Glomerular endothelial cell (primary cell): ENCODE data around the gene NCF4. TPM values are rescaled to one million over a fixed set of nuclear protein-coding genes. Genes with fewer than 3 reads are reported as not detected.

Source experiments
- DNase-seq: peaks from one replicate; pipeline ENCODE4 v3.0.0-alpha.2; 2011; ENCODE audit warnings: low read depth, low spot score; ENCODE audit errors: extremely low read depth
- total RNA-seq: library from RNA; depleted of rRNA; stranded (reverse); fragments of >200 nt; gene quantifications from 2 replicates; pipeline ENCODE4 v1.2.3, GENCODE V29; 2015

NCF4 gene
- total RNA-seq, 1 donor from 2014 or later, result 0.41 TPM

DNA sequence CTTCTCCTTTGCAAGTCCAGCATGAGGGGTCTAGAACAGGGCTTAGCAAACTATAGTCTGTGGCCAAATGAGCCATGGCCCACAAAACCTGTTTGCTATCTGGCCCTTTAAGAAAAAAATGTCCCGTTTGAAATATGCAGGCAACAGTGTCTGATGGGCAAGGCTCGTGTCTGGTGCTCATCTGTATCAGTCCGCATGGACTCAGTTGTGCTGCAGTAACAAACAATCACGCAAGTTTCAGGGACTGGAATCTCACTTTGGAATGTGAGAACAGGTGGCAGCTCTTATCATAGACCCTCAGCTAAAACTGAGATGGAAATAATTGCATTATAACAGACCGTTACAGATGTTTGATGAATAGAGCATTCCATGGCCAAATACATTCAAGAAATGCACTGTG lies 24.9 kb upstream of the NCF4 start:
- DNase-seq, result no peak

DNA sequence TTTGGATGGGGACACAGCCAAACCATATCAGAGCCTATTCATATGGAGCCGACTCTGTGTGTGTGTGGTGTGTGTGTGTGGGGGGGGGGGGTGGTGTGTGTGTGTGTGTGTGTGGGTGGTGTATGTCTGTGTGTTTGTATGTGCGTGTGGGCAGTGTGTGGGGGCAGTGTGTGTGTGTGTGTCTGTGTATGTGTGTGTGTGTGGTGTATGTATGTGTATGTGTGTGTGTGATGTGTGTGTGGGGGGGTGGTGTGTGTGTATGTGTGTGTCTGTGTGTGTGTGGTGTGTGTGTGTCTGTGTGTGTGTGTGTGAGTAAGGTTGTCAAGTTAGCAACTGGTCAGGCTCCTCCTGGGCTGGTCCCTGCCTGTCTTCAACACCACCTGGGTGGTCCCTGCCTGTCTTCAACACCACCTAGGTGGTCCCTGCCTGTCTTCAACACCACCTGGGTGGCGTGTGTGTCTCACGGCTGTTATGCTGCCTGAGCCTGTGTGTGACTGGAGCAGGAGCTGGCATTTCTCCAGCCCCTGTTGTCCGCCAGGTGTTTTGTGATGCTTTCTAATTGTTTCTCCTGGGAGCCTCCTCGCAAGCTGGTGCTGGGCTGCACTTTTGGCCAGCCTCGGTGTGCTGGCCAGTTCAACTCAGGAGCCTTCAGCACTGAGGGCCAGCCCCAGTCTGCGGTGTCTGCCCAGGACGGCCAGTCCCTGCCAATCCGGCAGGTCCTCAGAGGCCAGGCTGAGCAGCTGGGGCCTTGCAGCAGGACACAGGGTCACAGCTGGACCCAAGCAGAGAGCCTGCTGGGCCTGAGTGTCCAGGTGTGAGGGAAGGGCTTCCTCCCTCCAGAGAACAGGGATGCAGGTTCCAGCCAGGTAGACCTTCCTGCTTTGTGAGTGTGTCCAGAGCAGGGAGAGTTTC lies 22.4 kb upstream of the NCF4 start:
- no peak for DNase-seq

DNA sequence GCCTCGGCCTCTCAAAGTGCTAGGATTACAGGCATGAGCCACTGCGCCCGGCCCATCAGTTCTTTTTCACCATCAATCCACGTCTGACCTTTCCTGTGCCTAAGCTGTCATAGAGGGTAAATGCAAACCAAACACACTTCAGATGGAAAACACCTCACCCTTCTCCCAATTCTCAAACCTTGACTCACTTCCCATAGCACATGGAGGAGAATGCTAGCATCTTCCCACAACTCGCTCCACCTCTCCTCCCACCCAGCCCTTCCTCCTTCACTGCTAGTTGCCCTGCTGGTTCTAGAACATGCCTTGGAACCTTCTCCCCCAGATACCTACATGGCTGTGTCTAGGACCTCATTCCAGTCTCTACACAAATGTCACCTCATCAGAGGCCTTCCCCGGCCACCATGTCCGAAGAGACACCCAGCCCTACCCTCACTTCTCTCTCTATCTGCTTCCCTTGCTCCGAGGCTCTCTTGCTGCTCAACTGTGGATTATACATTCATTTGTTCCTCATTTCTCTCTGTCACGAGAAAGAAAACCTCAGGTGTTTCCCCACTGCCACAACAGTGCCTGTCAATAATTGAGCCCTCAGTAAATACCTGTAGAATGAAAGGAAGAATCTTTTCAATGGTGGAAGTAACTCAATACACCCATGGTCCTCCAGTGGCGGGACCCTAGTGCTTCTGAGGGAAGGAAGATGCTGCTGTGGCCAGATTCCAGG lies 21.3 kb upstream of the NCF4 start:
- DNase-seq, result no peak

DNA sequence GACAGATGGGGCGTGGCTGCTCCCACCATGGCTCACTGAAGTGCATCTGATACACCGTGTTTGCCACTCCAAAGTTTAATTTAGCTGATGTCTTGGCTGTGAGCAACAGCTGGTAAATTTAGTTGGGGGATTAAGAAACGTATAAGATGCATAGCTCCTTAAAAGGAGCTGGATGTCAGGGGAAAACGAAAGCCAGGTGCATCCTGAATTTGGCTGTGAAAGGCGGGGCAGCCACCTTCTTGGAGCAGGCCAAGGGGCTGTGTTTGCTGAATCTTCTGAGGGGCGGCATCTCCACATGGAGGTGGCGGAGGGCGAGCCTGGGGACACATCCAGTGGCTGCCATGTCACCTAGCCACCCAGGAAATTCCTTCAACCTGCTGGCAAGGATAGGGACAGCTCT lies 20.7 kb upstream of the NCF4 start:
- no peak for DNase-seq

DNA sequence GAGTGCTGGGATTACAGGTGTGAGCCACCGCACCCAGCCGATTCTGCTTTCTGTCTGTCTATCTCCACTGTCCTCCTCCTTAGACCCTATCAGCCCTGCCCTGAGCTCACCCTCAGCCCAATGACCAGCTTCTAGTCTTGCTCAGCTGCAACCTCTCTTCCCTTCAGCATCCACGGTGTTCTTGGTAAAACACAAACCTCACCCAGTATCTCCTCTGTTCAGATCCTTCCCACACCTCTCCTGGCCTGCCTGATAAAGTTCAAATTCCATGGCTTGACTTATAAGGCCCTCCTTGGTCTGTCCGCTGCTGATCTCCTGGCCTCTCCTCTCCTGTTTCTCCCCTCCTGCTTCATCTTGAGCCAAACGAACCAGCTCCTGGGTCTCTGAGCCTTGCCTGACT lies 14.5 kb upstream of the NCF4 start:
- DNase-seq, result no peak

DNA sequence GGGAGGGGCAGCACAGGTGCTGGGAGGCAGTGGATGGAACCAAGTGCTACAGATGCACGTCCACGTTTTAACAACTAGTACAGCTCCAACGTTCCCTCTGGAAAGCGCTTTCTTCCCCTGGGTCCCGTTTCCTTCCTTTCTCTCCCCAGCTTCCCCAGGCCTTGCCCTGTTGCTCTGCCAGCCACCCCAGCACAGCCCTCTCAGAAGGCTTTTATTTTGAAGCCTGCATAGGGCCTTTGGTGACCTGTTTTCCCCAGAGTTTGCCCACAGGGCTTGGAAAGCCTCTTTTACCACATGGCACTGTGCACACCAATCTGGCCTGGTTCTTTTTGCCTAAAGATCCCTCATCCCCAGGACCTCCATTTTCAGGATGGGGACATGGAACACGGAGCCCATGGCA lies 13.9 kb upstream of the NCF4 start:
- no peak for DNase-seq

DNA sequence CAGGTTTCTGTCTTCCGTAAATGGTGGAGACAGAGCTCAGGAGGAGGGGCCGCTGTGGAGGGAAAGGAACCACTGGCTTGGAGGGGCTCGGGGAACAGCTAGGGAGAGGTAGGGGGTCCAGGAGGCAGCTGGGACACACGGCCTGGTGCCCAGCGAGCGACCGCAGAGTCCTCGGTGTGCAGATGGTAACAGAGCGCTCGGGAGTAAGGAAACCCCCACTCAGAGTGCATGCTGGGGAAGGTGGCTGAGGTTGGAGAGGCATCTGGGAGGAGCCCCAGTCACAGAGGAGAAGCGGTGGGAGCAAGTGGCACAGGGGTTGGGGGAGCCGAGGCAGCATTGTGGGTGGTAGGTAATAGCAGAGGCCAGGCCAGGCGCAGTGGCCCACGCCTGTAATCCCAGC lies 10.8 kb upstream of the NCF4 start:
- no peak for DNase-seq

DNA sequence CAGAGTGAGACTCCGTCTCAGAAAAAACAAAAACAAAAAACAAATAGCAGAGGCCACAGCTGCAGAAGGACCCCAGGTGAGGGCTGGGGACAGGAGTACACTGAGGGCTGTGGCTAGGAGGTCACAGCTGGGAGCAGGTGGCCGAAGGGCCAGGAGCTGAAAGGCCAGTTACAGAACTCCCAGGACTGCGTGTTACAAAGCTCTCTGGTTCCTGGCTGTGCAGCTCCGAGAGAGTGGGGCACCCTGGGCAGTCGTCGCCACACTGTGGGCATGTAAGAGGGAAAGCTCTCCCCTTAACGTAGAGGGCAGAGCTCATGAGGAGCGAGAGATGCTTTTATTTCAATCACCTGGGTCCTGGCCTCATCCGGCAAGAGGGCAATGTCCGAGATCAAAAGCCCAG lies 10.1 kb upstream of the NCF4 start:
- no peak for DNase-seq

DNA sequence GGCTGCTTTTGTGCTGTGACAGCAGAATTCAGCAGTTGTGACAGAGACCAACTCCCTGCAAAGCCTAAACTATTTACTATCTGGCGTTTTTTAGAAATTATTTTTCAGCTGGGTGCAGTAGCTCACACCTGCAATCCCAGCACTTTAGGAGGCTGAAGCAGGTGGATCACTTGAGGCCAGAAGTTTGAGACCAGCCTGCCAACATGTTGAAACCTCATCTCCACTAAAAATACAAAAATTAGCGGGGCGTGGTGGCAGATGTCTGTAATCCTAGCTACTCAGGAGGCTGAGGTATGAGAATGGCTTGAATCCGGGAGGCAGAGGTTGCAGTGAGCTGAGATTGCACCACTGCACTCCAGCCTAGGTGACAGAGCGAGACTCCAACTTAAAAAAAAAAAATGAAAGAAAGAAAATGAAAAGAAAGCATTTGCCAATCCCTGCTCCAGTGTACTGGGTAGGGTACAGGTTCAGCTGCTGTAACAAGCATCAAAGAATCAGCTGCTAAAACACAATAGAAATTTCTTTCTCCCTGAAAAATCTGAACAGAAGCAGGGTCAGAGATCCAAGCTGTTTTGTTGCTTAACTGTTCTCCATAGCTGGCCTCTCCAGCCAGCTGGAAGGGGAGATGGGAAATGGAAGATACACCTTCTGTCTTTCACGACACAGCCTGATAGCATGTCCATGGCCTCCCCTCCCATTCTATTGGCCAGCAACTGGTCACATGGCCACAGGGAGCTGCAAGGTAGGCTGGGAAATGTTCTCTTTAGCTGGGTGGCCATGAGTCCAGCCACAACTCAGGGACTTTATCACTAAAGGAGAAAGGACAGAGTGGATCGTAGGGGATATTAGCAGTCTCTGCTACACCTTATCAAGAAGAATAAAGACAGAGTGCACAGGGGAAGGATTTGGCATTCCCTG lies 8.5 kb upstream of the NCF4 start:
- DNase-seq, result no peak

DNA sequence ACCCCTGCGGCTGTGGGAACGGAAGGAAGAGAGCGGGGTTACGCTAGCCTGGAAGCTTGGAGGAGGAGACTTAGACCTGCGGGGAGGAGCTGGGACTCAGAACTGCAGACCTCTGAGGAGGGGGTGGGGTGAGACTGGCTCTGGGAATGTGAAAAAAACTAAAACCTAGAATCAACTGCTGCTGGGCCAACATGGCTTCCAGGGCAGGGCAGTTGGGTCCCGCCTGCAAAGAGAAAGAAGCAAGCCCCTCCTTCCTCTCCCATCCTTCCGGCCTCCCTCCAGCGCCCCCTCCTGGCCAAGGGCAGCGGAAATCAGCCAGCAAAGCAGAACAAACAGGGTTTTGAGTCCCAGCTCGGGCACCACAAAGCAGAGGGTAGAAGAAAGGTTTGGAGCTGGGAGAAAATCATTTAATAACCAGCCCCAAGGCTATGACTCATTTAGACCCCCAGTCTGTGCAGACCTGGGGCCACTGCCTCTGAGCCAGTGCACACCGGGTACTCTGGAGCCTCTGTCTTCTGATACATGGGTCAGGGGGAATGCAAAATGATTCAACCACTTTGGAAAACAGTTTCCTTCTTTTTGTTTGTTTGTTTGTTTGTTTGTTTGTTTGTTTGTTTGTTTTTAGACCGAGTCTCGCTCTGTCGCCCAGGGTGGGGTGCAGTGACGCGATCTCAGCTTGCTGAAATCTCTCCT lies 7.3 kb upstream of the NCF4 start:
- no peak for DNase-seq

DNA sequence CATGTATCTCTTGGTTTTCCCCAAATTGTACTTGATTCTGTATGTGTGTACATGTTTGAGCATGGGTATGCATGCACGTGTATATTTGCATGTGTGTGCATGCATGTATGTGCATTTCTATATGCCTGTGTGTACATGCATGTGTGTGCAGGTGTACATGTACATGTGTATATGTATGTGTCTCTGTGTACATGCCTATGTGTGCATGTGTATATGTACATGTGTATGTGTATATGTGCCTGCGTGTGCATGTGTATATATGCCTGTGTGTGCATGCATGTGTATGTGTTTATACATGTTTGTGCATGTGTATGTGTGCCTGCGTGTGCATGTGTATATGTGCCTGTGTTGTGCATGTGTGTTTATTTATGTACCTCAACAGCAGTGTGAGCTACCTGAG lies 5.3 kb upstream of the NCF4 start:
- DNase-seq, result no peak

DNA sequence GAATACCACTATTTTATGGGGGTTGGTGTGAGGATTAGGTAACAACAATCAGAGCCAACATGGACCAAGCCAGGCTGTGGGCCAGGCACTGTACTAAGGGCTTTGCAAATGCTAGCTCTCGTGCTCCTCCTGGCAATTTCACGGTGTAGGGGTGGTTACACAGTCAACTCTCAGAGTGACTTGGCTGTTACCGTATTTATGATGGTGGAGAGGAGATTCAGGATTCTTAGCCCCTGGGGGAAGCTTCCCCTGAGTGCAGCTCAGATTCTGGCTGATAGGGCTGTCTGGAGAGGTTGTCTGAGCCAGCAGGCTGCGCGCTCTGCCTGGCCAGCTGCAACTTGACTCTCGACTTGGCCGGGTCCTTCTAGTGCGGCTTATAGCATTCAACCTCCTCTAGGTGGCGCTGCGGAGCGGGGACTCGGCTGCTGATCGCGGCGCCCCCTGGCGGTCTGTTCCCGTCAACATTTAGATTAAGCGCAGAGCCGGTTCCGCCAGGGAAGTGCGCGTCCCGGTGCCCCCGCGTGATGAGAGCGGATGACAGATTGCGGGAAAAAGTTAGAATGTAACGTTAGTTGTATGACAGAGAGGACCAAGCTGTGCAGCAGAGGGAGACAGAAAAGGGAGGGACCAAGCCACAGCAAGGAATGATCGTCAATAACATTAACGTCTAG lies 4.5 kb upstream of the NCF4 start:
- no peak for DNase-seq

DNA sequence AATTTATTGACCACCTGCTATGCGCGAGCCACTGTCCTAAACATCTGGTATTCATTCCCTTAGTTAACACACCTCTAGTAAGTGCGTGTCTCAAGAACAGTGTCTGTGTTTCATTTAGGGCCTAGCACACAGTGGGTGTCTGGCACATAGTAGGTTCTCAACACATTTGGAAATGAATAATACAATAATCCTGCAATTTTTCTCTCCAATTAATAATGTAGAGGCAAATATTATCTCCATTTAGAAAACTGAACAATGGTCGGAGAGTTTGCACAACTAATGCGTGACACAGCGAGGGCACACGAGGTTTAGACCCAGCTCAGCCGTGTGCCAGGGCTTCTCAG lies 4.0 kb upstream of the NCF4 start:
- no peak for DNase-seq

DNA sequence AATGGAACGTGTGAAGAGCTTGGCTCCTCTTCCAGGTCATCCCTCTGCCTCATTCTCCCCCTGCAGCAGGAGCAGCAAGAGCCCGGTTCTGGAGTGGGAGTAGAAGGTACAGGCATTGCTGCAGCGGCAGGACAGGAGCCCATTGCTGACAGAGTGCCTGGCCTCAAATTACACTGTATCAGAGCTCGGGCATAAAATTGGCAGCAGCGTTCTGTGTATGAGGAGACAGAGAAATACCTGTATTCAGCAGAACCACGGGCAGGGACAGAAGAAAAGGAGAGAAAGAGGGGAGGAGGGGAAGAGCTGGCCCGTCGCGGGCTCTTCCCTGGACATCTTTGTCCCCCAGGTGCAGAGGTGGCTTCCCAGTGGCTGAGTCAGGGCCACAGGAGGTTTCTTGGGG lies 2.6 kb upstream of the NCF4 start:
- DNase-seq, result no peak

DNA sequence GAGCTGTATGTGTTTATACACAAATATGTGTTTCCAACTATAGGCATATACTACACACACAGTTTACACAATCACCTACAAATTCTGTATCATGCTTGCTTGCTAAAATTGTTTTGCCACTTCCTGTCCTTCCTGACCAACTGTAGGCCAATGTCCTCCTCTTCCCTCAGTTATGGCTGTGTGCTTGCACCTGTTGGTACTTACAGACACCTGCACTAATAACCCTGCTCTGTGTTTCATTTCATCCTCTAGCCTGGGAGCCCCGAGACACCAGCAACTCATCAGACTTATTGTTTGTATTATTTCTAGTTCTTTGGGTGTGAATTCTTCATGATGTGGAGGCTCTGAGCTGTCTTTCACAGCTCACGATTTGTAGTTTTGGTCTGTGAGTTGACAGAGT lies 1.8 kb upstream of the NCF4 start:
- no peak for DNase-seq

DNA sequence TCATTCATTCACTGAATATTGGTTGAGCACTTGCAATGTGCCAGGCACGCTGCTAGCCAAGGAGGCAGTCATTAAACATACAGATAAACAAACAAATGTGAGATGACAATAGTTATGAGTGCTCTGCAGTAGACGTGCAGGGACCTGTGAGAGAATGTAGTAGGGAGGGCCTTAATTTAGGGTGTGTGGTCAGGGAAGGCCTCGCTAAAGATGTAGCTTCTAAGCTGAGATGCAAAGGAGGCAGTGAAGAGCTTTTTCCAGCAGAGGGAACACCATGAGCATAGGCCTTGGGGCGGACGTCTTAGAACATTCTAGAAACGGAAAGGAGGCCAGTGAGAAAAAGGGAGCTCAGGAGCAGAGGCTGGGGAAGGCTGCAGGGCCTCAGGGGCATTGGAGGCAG lies 789 bp upstream of the NCF4 start:
- no peak for DNase-seq

DNA sequence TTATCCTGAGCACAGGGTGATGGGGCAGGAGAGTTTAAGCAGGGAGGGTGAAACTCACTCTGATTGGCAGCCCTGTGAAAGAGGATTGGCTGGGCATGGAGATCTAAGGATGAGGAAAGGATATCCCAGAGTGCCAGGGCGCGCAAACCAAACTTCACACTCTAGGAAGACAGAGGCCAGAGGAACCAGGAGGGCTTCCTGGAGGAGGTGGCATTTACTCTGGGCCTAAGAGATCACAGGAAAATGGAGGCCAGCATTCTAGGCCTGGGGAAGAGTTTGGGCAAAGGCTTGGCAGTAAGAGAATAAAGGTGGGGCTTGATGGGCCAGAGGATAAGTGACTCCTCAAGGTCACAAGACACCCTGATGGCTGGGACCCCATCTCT lies 377 bp upstream of the NCF4 start:
- no peak for DNase-seq

DNA sequence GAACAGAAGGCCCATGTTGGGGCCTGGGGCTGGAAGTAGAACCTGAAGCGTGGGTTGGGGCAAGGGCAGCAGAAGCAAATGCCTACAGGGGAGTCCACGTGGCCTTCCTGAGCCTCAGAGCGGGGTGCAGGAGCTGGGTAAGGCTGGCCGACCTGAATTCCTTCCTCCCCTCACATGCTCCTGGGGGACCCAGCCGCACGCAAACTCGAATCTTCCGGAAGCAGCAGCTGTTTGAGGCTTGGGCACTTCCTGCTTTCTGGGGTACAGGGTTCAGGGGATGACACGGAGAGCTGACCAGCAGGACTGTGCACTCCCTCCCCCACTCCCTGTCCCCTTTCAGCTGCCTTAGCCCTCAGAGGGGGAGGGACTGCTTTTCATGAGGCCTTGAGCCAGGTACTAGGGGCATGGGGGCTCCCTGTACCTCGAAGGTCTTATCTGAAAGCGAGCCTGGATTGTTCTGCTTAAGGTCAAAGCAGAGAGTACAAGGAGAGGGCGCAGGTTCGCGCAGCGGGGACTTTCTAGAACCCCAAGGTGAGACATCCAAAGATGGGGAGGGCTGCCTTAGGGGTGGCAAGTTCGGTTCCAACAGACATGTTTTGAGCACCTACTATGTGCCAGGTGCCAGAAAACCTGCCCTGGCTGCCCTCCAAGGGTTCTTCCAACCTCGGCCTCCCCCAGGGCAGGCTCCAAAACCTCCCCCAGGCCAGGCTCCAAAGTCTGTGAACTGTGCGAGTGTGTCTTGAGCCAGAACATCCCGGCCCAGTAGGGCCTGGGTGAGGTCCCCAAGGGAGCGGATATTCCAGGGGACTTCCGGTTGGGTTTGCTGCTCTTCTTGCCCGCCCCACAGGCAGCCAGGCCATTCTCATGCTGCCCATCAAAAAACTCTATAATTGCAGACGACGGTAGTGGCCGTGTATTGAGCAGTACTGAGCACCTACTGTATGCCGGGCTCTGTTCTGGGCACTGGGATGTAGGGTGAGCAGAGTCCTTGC lies 1.7 kb downstream of the NCF4 start:
- DNase-seq, result no peak

DNA sequence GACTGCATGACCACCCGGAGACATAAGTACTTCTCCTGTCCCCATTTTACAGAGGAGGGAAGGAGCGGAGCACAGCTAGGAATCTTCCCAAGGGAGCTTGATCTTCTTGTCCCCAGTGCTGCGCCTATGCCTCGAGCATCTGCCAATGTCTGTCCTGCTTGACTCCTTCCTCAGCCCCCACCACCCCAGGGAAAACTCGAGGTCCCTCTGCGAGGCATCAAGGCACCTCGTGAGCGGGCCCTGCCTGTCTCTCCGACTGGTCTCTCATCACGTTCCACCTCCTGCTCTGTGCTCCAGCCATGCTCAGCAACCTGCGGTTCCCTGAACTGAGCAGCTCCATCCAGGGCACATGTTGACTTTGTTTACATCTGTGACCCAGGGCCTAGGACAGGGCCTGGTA lies 2.5 kb downstream of the NCF4 start:
- no peak for DNase-seq
